Jurkat, Clone E6-1 (cell line): ENCODE measurements around the gene C17orf50.
A peak's percentile ranks its signal among the peaks of the same experiment; 100 is the strongest.

ENCODE experiments used
- DNase-seq: peaks from one replicate; pipeline ENCODE4 v3.0.0-alpha.2; 2011; ENCODE audit warnings: low read depth, low spot score
- H3K4me3 ChIP-seq: 2 replicates; pipeline ENCODE4 v1.5.1; 2011; ENCODE audit warnings: mild to moderate bottlenecking, low read length, control low read depth, moderate library complexity

The C17orf50 gene

GRCh38 chr17:35731917-35732805 lies 28.5 kb upstream of the C17orf50 start:
- no peak for DNase-seq
- H3K4me3 ChIP-seq, result peak overlapping the region; percentile 52

GRCh38 chr17:35732806-35733136 lies 27.9 kb upstream of the C17orf50 start:
- no peak for DNase-seq
- H3K4me3 ChIP-seq, result no peak overlapping the region

GRCh38 chr17:35733366-35733765 lies 27.3 kb upstream of the C17orf50 start:
- DNase-seq, result no peak
- H3K4me3 ChIP-seq, result no peak overlapping the region

DNA sequence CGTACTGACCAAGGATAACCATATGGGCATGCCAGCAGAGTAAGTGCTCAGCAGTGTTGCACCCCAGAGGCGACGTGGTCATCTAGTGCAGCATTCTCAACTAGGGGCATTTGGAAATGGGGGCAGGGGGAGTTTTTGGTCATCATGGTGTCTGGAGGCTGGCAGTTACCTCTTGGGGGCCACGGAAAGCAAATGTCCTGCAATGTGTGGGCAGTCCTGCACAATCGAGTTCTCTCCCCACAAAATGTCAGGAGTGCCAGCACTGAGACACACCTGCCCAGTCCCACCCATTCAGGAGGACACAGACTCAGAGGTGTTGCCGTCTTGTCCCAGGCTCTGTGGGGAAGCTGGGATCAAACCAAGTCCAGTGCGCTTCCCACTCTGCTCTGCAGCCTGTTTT lies 26.3 kb upstream of the C17orf50 start:
- DNase-seq, result no peak
- no peak overlapping the region for H3K4me3 ChIP-seq

GRCh38 chr17:35735036-35735805 lies 25.5 kb upstream of the C17orf50 start:
- DNase-seq, result no peak
- no peak overlapping the region for H3K4me3 ChIP-seq

DNA sequence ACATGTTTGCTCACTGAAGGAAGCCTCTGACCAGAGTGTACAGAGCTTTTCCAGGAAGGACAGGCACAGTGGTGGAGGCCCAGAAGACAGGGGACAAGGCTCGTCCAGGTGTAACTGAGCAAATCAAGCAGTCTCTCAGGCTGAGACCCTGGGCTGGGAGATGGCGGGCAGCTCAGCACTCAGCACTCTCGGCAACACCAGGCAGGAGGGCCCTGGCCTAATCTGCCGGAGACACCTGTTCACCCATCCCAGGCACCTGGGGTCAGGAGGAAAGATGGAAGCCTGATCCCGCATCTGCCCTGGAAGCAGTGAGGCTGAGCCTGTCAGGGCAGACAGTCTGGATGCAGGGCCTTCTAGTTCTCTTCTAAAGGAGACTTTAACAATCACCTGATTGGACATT lies 24.5 kb upstream of the C17orf50 start:
- no peak for DNase-seq
- no peak overlapping the region for H3K4me3 ChIP-seq

- H3K4me3 ChIP-seq, result no peak overlapping the region
- DNase-seq, result no peak
These were observed 22.1 kb upstream of the C17orf50 start for GRCh38 chr17:35738519-35739133.

- no peak for DNase-seq
- H3K4me3 ChIP-seq, result no peak overlapping the region
These were observed 20.5 kb upstream of the C17orf50 start for GRCh38 chr17:35740216-35740615.

DNA sequence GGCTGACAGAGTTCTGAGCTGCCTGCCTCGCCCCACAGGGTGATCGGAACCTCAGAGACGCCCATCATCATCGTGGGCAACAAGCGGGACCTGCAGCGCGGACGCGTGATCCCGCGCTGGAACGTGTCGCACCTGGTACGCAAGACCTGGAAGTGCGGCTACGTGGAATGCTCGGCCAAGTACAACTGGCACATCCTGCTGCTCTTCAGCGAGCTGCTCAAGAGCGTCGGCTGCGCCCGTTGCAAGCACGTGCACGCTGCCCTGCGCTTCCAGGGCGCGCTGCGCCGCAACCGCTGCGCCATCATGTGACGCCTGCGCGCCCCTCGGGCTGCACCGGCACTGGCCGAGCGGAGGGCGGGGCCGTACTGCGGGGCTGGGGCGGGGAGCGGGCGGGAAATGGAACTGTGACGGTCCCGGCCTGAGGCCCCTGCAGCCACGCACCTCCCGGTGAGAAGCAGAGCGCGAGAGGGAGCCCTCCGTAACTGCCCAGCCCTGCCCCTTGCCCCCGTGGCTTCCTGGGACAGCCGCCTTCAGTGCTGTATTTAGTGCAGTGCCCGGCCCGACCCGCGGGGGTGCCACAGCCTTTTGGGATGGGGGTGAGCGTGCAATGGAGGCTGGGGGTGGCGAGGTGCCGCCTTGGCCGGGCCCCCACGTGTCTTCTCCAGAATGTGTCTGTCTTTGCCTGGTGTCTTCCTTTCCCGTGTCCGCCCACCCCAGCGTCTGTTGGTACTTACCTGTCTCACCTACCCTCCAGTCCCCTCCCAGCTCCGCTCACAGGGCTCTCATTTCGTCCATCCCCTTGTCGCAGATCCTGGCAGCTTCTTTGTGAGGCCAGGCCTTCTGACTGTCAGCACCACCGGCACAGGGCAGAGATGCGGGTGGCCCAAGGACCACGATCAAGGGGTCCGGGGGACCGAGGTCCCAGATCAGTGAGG lies 19.4 kb upstream of the C17orf50 start:
- DNase-seq, result no peak
- no peak overlapping the region for H3K4me3 ChIP-seq

DNA sequence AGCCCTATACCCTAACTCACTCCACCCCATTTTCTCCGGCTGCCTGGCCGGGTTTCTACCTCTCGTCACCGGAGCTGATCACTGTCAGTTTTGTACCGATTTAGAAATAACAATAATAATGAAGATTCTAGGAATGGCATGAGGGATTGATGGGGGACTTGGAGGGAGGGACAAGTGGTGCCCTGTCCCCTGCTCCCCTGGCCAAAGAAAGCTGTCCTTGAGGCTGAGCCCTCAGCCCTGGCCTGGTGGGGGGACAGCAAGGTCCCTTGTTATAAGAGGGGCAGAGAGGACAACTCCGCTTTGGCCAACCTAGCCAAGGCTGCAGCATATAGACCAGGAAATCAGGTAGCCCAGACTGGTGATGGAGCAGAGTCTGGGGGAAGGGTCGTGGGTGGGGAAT lies 18.2 kb upstream of the C17orf50 start:
- H3K4me3 ChIP-seq, result no peak overlapping the region
- DNase-seq, result no peak

- DNase-seq, result no peak
- no peak overlapping the region for H3K4me3 ChIP-seq
These were observed 17.7 kb upstream of the C17orf50 start for GRCh38 chr17:35742896-35743477.

DNA sequence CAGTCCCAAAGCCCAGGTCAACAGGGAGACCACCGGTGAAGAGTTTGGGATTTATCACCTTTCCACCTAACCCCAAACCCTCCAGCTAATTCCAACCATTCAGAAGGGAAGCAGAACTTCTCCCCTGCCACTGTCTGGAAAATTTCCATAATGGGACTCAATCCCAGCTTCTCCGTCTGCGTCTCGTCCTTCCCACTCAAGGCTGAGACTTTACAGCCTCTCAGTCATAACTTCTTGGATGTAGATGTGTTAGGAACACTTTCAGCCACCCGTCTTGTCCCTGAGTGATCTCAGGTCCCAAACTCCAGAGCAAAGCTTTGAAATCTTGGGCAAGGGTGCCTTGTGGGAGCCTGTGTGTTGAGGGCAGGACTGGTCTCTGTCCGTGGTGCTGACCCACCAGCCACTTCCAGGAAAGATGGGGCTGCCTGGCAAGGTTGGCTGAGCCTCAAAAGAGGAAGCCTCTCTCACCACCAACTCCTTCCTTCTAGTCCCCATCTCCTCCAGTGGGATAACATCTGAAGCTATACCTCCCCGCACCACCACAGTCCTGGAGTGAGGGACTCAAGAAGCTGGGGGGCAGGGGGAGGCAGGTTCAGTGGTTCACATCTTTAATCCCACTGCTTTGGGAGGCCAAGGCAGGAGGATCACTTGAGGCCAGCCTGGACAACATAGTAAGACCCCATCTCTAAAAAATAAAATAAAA lies 16.9 kb upstream of the C17orf50 start:
- peak; percentile 18 for DNase-seq
- no peak overlapping the region for H3K4me3 ChIP-seq

GRCh38 chr17:35744830-35745229 lies 15.9 kb upstream of the C17orf50 start:
- H3K4me3 ChIP-seq, result no peak overlapping the region
- no peak for DNase-seq

DNA sequence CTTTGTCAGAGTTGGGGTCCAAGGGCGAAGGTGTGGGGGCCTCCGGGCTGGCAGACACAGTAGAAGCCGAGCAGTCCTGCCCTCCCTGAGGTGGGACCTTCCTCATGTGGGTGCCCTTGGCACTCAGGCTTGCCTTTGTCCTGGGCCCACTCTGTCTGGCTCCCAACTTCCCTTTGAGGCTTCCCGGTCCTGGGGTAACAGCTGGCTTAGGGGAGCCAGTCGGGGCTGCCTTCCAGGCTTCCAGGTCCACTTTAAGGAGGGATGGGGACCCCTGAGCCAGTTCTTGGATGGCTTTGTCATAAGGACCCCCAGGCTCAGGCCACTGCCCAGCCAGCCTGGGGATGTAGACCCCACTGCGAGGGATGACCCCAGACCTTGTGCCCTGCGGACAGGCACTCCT lies 15.4 kb upstream of the C17orf50 start:
- H3K4me3 ChIP-seq, result no peak overlapping the region
- DNase-seq, result no peak

DNA sequence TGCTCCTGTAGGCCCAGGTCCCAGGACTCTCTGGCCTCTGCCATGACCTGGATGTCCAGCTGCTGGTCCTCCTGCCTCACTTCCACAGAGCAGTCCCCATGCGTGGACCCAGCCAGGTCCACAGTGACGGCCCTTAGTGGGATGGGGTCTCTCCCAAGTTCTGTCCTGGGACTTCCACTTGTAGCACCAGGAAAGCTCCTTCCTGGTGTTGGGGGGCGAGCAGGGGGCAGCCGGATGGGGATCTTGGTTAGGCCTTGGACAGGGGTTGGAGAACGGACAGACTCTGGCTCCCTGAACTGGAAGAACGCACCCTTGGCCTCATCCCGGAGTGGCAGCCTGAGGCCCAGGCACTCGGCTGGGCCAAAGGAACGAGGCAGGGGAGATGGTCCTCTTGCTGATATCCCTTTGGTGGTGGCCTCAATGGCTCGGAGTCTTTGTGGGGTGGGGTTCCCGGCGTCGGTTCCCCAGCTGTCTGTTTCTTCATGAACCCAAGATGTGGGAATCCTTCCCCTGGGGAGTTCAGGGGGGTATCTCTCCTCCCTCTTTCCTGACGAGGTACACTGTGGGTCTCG lies 14.9 kb upstream of the C17orf50 start:
- no peak overlapping the region for H3K4me3 ChIP-seq
- no peak for DNase-seq

GRCh38 chr17:35747540-35748017 lies 13.1 kb upstream of the C17orf50 start:
- H3K4me3 ChIP-seq, result no peak overlapping the region
- peak; percentile 75 for DNase-seq

GRCh38 chr17:35748341-35748841 lies 12.3 kb upstream of the C17orf50 start:
- DNase-seq, result no peak
- H3K4me3 ChIP-seq, result no peak overlapping the region

GRCh38 chr17:35748979-35749378 lies 11.7 kb upstream of the C17orf50 start:
- DNase-seq, result no peak
- no peak overlapping the region for H3K4me3 ChIP-seq
